ENCODE results near the gene MINDY4. TPM values are rescaled to one million over a fixed set of nuclear protein-coding genes. Genes with fewer than 3 reads are reported as not detected.

Gene MINDY4
- total and polyA plus RNA-seq, 8 donors: 8.0 to 56.0 (median 17.4) TPM

- Histone ChIP-seq H3K4me3 (no peak overlapping the region), H3K4me1 (peaks cover 22 to 41% of the 10 kb centered on the region in 2 donors), H3K27me3 (no peaks in the 10 kb centered on the region), H3K27ac (peak overlapping the region in 1 of 2 donors; percentile 70), H3K9me3 (peaks cover 0 to 9% of the 10 kb centered on the region in 2 donors), H3K36me3 (peaks cover 0 to 59% of the 10 kb centered on the region in 2 donors)
- intact Hi-C loops (cut with DNase I): no loop called here
- DNase-seq (peak in 2 of 4 donors; percentile 29 to 35), ATAC-seq (no peak)
- no peak for TF ChIP-seq CTCF (IDR thresholded peaks at IDR 0.05)
These were observed 151.4 kb downstream of the MINDY4 start for GRCh38 chr7:30922596-30922995.

- Histone ChIP-seq H3K4me3 (no peak overlapping the region), H3K27me3 (no peaks in the 10 kb centered on the region), H3K4me1 (peaks cover 22 to 40% of the 10 kb centered on the region in 2 donors), H3K36me3 (peaks cover 0 to 59% of the 10 kb centered on the region in 2 donors), H3K27ac (peak overlapping the region in 1 of 2 donors; percentile 70), H3K9me3 (peaks cover 0 to 9% of the 10 kb centered on the region in 2 donors)
- TF ChIP-seq CTCF (IDR thresholded peaks at IDR 0.05): no peak
- ATAC-seq (no peak), DNase-seq (peak in 2 of 4 donors; percentile 27 to 57)
- intact Hi-C loops (cut with DNase I): no loop called here
These were observed 152.0 kb downstream of the MINDY4 start for GRCh38 chr7:30923009-30923773.

- TF ChIP-seq CTCF (IDR thresholded peaks at IDR 0.05): no peak
- DNase-seq: peak in 2 of 4 donors; percentile 20 to 47
These were observed 152.7 kb downstream of the MINDY4 start for GRCh38 chr7:30923774-30924413.

GRCh38 chr7:30924624-30925023 lies 153.4 kb downstream of the MINDY4 start:
- Histone ChIP-seq H3K36me3 (peaks cover 0 to 59% of the 10 kb centered on the region in 2 donors), H3K27ac (no peak overlapping the region), H3K4me3 (no peak overlapping the region), H3K4me1 (peaks cover 17 to 27% of the 10 kb centered on the region in 2 donors), H3K9me3 (peaks cover 0 to 9% of the 10 kb centered on the region in 2 donors), H3K27me3 (no peaks in the 10 kb centered on the region)
- no peak for DNase-seq
- ATAC-seq: no peak
- intact Hi-C loops (cut with DNase I): no loop called here
- no peak for TF ChIP-seq CTCF (IDR thresholded peaks at IDR 0.05)

More at GRCh38 chr7:30923774-30924413, 152.7 kb downstream of the MINDY4 start:
- intact Hi-C loops (cut with DNase I): no loop called here
- no peaks in the 10 kb centered on the region for H3K27me3 ChIP-seq
- peaks cover 19 to 33% of the 10 kb centered on the region in 2 donors for H3K4me1 ChIP-seq
- H3K9me3 ChIP-seq: peaks cover 0 to 9% of the 10 kb centered on the region in 2 donors
- ATAC-seq: no peak
- H3K36me3 ChIP-seq: peaks cover 0 to 59% of the 10 kb centered on the region in 2 donors
- no peak overlapping the region for H3K27ac ChIP-seq
- no peak overlapping the region for H3K4me3 ChIP-seq

GRCh38 chr7:30925117-30925516 lies 153.9 kb downstream of the MINDY4 start:
- intact Hi-C loops (cut with DNase I): no loop called here
- H3K9me3 ChIP-seq: peaks cover 0 to 9% of the 10 kb centered on the region in 2 donors

More at GRCh38 chr7:30925117-30925516, 153.9 kb downstream of the MINDY4 start:
- peaks cover 14 to 22% of the 10 kb centered on the region in 2 donors for H3K4me1 ChIP-seq
- H3K4me3 ChIP-seq: no peak overlapping the region
- H3K36me3 ChIP-seq: peaks cover 0 to 59% of the 10 kb centered on the region in 2 donors
- no peak for TF ChIP-seq CTCF (IDR thresholded peaks at IDR 0.05)
- H3K27me3 ChIP-seq: no peaks in the 10 kb centered on the region
- ATAC-seq (no peak), DNase-seq (no peak)
- no peak overlapping the region for H3K27ac ChIP-seq
